ENCODE data around the gene RAP1GAP2. TPM values are rescaled to one million over a fixed set of nuclear protein-coding genes. Genes with fewer than 3 reads are reported as not detected.

Gene RAP1GAP2
- total RNA-seq, 4 donors from 2014 or later: 1.5 to 23.1 (median 6.7) TPM

- H3K27me3 ChIP-seq: no peaks in the 10 kb centered on the region
- DNase-seq: peak in 1 of 2 donors; percentile 26
- TF ChIP-seq CTCF (IDR thresholded peaks at IDR 0.05) (no peak), POLR2A (IDR thresholded peaks at IDR 0.05) (no peak)
- no peaks in the 10 kb centered on the region for H3K4me1 ChIP-seq
- no peaks in the 10 kb centered on the region for H3K36me3 ChIP-seq
- H3K27ac ChIP-seq: peak overlapping the region in 1 of 2 donors; percentile 34
- H3K4me3 ChIP-seq: peak overlapping the region; percentile 28 to 40
- intact Hi-C loops (cut with DNase I; ENCODE audit: low total_unique reads): no loop called here
- H3K9me3 ChIP-seq: no peaks in the 10 kb centered on the region
These were observed 179.3 kb downstream of the RAP1GAP2 start for GRCh38 chr17:2975469-2975958.

GRCh38 chr17:2977157-2977556, 180.9 kb downstream of the RAP1GAP2 start:
- Histone ChIP-seq H3K9me3 (no peaks in the 10 kb centered on the region), H3K4me1 (no peaks in the 10 kb centered on the region), H3K27ac (no peak overlapping the region), H3K4me3 (no peak overlapping the region), H3K36me3 (no peaks in the 10 kb centered on the region), H3K27me3 (no peaks in the 10 kb centered on the region)
- DNase-seq: no peak
- intact Hi-C loops (cut with DNase I; ENCODE audit: low total_unique reads): no loop called here
- TF ChIP-seq POLR2A (IDR thresholded peaks at IDR 0.05): no peak
- no peak for TF ChIP-seq CTCF (IDR thresholded peaks at IDR 0.05)

DNA sequence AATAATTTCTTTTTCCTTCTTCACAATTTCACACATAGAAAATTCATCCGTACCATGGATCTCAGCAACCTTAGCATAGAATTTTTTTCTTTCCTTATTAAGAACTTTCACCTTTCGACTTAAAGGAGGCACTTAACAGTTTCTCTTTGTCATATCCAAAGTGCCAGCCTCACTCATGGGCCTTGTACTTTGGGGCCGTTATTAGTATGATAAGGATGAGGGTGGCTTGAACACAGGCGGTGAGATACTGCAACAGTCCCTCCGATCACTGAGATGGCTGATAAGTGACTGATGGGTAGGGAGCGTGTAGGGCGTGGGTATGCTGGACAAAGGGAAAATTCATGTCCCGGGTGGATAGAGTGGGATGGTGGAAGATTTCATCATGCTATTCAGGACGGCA, 181.9 kb downstream of the RAP1GAP2 start:
- H3K4me3 ChIP-seq: no peak overlapping the region
- DNase-seq: no peak
- intact Hi-C loops (cut with DNase I; ENCODE audit: low total_unique reads): no loop called here
- H3K27ac ChIP-seq: no peak overlapping the region
- TF ChIP-seq CTCF (IDR thresholded peaks at IDR 0.05): no peak
- TF ChIP-seq POLR2A (IDR thresholded peaks at IDR 0.05): no peak
- H3K27me3 ChIP-seq: no peaks in the 10 kb centered on the region
- H3K36me3 ChIP-seq: no peaks in the 10 kb centered on the region
- H3K4me1 ChIP-seq: no peaks in the 10 kb centered on the region
- H3K9me3 ChIP-seq: no peaks in the 10 kb centered on the region

DNA sequence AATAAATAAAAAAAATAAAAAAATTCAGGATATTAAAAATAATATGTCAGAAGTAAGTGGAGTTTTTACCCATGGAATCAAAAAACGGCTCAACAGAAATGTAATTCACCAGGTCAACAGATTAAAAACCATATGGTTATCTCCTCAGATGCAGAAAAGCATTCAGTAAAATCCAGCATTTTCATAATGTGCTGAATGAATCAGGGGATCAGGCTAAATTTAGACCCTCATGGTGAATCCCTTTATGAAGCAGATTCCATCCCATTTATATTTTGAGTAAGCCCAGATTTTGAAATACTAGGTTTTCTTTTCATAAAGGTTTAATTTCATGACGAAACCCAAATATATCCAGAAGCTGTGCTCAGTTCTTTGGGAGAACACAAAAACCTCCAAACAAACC, 182.8 kb downstream of the RAP1GAP2 start:
- Histone ChIP-seq H3K27ac (no peak overlapping the region), H3K36me3 (no peaks in the 10 kb centered on the region), H3K9me3 (no peaks in the 10 kb centered on the region), H3K4me1 (no peaks in the 10 kb centered on the region), H3K4me3 (no peak overlapping the region), H3K27me3 (no peaks in the 10 kb centered on the region)
- DNase-seq: no peak
- TF ChIP-seq POLR2A (IDR thresholded peaks at IDR 0.05): no peak
- TF ChIP-seq CTCF (IDR thresholded peaks at IDR 0.05): no peak
- intact Hi-C loops (cut with DNase I; ENCODE audit: low total_unique reads): no loop called here

- H3K4me3 ChIP-seq: no peak overlapping the region
- H3K36me3 ChIP-seq: no peaks in the 10 kb centered on the region
- H3K27ac ChIP-seq: peak overlapping the region in 1 of 2 donors; percentile 75
- no peaks in the 10 kb centered on the region for H3K4me1 ChIP-seq
- no peak for TF ChIP-seq CTCF (IDR thresholded peaks at IDR 0.05)
- no peak for TF ChIP-seq POLR2A (IDR thresholded peaks at IDR 0.05)
- intact Hi-C loops (cut with DNase I; ENCODE audit: low total_unique reads): no loop called here
- DNase-seq: no peak
- H3K27me3 ChIP-seq: no peaks in the 10 kb centered on the region
- no peaks in the 10 kb centered on the region for H3K9me3 ChIP-seq
These were observed 184.1 kb downstream of the RAP1GAP2 start for GRCh38 chr17:2980211-2980903.

All from uterus (tissue), 4 donors.